NCI-H2227 (cell line): ENCODE measurements around the gene VWF.

Experiments
- DNase-seq: peaks from one replicate; lab custom pipeline; 2025; ENCODE audit not compliant: unreplicated experiment; lab: John Stamatoyannopoulos, UW

VWF gene

GRCh38 chr12:5899675-5900074 lies 224.8 kb downstream of the VWF start:
- DNase-seq = no peak

DNA sequence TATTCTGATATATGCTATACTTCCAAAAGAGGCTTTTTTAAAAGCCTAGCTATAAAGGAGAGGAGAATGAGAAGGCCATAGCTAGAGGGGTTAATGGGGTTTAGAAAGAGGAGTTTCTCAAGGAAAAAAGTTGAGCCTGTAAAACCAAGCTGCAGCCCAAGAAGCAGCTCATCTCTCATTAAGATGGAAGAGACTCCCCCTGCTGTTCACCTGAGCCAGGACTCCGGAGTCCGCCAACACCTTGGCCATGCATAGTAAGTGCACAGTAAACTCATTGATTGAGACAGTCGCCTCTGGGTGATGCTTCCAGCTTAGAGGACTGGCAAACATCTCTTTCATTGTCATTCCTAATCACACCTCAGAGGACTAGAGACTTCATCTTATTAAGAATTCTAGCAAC lies 225.6 kb downstream of the VWF start:
- DNase-seq = no peak
